Central memory CD8-positive, alpha-beta T cell (primary cell): ENCODE measurements around the gene DIP2C.

ENCODE experiments used
- ATAC-seq: fragments of 150-1000 bp; cut with Tn5 transposase; replicated peaks from 2 replicates; pipeline ENCODE4 v1.10.0; 2022; ENCODE audit warnings: mild to moderate bottlenecking, moderate FRiP score, moderate number of reproducible peaks; ENCODE audit not compliant: poor library complexity, severe bottlenecking; ENCODE audit errors: extremely low read depth
- DNase-seq, 2 donors: peaks; one replicate each; pipeline ENCODE4 v3.0.0; 2021; ENCODE audit warnings: low spot score in 2 of 2
- H3K27ac Mint-ChIP-seq: one replicate; pipeline ENCODE4 v1.8.0; 2022; ENCODE audit warnings: low read depth, mild to moderate bottlenecking, moderate library complexity, mixed read lengths
- H3K27me3 Mint-ChIP-seq: one replicate; pipeline ENCODE4 v1.8.0; 2022; ENCODE audit warnings: mixed read lengths
- H3K36me3 Mint-ChIP-seq: one replicate; pipeline ENCODE4 v1.8.0; 2022; ENCODE audit warnings: mild to moderate bottlenecking, moderate library complexity, mixed read lengths; ENCODE audit not compliant: insufficient read depth
- H3K4me1 Mint-ChIP-seq: one replicate; pipeline ENCODE4 v1.8.0; 2022; ENCODE audit warnings: mixed read lengths
- H3K4me3 Mint-ChIP-seq: one replicate; pipeline ENCODE4 v1.8.0; 2022; ENCODE audit warnings: mild to moderate bottlenecking, moderate library complexity, mixed read lengths
- H3K9me3 Mint-ChIP-seq: one replicate; pipeline ENCODE4 v1.8.0; 2022; ENCODE audit warnings: mixed read lengths

Gene DIP2C

DNA sequence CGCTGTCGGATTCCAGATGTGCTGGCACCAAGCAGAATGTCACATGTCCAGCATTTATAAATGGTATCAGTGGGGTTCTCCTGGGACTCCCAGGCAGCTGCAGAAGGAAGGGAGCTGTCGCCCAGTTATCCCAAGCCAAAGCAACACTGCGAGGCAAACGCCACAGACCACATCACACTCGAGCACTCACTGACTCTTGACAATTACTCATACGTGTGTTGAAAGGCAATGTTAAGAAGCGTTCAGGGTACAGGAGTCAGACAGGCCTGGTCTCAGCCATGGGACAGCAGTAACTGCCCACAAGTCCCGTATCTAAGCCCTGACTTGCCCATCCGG, 113.4 kb downstream of the DIP2C start:
- H3K9me3 Mint-ChIP-seq: no peaks in the 10 kb centered on the region
- peaks cover 50% of the 10 kb centered on the region for H3K27me3 Mint-ChIP-seq
- no peak overlapping the region for H3K4me3 Mint-ChIP-seq
- ATAC-seq (no peak), DNase-seq (no peak)
- no peak overlapping the region for H3K27ac Mint-ChIP-seq
- H3K4me1 Mint-ChIP-seq: no peaks in the 10 kb centered on the region
- H3K36me3 Mint-ChIP-seq: no peaks in the 10 kb centered on the region

DNA sequence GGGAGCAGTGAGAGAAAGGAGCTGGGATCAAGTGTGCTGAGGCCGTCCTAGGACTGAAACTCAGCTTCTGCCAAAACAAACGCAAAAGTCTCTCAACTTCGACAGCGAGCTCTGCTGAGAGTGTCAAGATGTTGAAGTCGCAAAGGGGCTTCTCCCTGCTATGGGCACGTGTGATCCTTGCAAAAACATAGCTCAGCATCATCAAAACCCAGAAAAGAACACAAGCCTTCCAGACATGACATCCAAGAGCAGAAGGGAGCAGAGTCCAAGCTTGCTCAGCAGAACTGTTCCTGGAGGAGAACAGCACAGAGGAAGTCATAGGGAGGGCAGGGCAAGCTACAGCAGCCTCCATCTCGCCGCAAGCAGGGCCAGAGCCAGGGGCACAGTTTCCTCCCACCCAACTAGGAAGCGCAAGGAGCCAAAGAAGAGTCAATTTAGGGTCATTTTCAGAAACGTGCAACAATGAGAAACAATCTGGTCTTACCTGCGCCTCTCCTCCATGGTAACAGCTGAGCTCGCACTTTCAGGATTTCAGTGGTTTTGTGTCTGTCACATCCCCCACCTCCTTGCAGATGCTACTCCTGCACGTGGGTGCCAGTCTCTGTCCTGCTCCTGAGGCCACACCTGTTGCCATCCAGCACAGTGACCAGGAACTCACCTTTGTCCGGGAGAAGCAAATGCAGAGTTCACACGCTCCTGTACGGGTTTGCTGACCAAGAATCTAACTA, 113.9 kb downstream of the DIP2C start:
- Mint-ChIP-seq H3K4me1 (no peaks in the 10 kb centered on the region), H3K27me3 (peaks cover 55% of the 10 kb centered on the region), H3K4me3 (no peak overlapping the region)

DNA sequence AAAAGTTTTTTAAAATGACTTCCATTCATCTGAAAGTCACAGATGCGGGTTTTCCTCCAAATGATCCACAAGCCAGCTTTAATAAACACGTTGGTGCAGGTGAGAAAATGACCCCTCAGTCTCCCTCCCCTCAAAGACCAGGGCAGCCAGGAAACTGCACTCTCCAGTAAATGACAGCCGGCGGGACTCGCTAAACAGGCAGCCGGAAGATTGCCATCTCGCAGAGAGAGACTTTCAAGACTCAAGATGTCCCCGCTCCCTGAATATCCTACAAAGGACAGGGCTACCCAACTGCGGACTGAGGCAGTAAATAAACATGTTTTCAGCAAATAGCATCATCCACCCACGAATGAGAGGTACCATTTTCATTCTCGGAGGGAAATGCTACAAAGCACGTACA, 116.8 kb downstream of the DIP2C start:
- Mint-ChIP-seq H3K4me3 (no peak overlapping the region), H3K36me3 (no peaks in the 10 kb centered on the region), H3K4me1 (no peaks in the 10 kb centered on the region), H3K27me3 (peaks cover 66% of the 10 kb centered on the region), H3K27ac (no peak overlapping the region), H3K9me3 (no peaks in the 10 kb centered on the region)
- DNase-seq (no peak), ATAC-seq (no peak)

More for the DNA sequence above, 113.9 kb downstream of the DIP2C start:
- Mint-ChIP-seq H3K36me3 (no peaks in the 10 kb centered on the region), H3K9me3 (no peaks in the 10 kb centered on the region), H3K27ac (no peak overlapping the region)
- ATAC-seq (no peak), DNase-seq (no peak)

DNA sequence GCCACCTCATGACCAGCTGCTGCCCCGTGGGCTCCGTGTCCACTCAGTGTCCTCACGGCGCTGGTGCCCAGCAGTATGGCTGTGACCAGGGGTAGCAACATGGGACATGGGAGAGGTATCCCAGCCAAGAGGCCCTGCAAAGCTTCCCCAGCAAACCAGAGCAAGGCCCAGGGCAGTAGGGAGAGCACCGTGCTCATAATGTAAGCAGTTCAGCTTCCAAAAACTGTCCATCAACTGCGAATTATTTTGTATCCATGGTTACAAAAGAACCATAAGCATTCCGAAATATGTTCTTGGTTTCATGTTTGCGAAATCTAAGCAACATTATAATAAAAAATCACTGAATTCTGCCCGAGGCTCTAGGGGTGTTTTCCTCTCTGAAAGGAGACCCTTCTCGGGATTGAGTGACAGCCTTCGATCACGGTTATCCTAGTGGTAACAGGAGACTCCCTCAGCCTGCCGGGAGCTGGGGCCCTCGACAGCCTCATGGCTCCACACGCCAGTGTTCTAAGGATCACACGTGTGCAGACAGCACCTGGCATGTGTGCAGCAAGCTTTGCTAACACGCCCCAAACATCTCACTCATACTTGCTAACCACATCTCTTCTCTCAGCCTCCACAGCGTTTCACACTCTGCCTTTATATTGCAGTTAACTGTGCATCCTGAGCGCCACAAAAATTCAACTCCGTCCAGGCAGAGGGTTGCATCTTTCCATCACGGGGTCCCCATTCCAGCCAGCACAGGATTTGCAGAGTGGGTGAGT, 117.6 kb downstream of the DIP2C start:
- Mint-ChIP-seq H3K4me3 (no peak overlapping the region), H3K27me3 (peaks cover 67% of the 10 kb centered on the region), H3K27ac (no peak overlapping the region), H3K4me1 (no peaks in the 10 kb centered on the region), H3K36me3 (no peaks in the 10 kb centered on the region), H3K9me3 (no peaks in the 10 kb centered on the region)
- DNase-seq: no peak
- no peak for ATAC-seq

DNA sequence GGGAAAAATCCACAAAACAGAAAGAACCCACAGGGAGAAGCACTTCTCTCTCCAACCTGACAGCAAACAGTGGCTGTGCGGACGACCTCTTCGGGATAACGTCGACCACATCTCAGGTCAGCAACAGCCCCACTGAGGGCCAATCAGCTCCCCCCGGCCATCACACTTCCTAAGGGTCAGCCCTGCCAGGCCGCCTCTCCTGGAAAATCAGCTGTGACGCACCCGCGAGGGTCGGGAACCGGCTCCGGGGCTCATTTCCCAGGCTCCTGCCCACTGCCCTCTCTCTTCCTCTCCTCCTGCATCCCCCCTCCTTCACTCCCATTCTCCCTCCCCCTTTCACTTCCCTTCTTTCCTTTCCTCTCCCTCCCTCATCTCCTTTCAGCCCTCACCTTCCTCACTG, 118.3 kb downstream of the DIP2C start:
- Mint-ChIP-seq H3K27ac (no peak overlapping the region), H3K36me3 (no peaks in the 10 kb centered on the region), H3K9me3 (no peaks in the 10 kb centered on the region), H3K4me3 (no peak overlapping the region), H3K4me1 (no peaks in the 10 kb centered on the region), H3K27me3 (peaks cover 71% of the 10 kb centered on the region)
- ATAC-seq (no peak), DNase-seq (no peak)

DNA sequence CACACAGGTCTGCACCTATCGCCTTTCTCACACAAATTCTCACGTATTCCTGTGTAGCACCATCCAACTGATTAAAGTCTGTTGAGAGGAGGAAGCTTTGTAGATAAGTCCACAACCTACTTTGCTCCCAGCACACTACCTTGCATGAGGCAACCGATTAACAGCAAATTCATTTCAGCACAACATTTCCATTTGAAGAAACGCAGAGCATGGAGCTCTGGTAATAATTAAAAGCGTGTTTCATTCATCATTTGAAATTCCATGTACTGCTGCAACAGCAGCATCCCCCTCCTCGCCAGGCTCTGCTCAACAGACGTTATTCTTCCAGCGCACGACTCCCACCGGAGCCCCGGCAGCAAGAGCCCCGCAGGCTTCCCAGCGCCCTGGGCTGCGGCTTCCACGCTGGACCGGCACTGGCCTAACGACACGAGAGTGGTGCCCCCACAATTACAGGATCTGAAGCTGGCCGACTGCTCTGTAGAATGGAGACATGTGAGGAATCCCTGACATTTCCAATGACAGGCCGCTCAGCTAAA, 118.8 kb downstream of the DIP2C start:
- ATAC-seq (no peak), DNase-seq (no peak)
- H3K9me3 Mint-ChIP-seq: no peaks in the 10 kb centered on the region
- H3K4me3 Mint-ChIP-seq: no peak overlapping the region
- H3K36me3 Mint-ChIP-seq: no peaks in the 10 kb centered on the region
- H3K4me1 Mint-ChIP-seq: no peaks in the 10 kb centered on the region
- H3K27me3 Mint-ChIP-seq: peaks cover 71% of the 10 kb centered on the region
- H3K27ac Mint-ChIP-seq: no peak overlapping the region

DNA sequence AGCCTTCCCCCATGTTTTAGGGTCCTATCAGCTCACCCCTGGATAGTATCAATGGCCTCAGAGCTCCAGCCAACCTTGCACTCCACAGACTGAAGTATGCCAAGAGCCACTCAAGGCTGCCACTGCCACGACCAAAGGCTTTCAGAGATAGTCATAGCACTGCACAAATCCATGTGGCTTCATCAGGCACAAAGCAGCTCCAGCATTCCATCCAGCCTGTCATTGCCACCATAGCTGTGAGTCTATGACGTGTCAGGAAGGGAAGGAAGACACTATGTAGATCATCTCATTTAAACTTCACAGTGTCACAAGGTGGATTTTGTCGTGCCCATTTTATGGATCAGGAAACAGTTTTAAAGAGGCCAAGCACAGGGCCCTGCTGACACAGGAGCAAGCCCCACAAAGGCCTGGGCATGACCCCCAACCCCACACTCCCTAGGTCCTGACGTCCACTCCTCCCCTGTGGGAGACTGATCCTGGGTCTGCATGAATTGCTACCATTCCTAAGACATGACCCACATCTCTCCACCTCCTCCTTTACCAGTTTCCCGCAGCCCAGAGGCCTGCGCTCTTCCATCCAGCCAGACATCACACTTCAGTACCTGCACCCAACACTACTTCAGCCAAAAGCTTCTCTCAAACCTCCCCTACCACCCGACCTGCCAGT, 119.4 kb downstream of the DIP2C start:
- Mint-ChIP-seq H3K9me3 (no peaks in the 10 kb centered on the region), H3K4me3 (no peak overlapping the region), H3K36me3 (peaks cover 2% of the 10 kb centered on the region), H3K27me3 (peaks cover 71% of the 10 kb centered on the region), H3K27ac (no peak overlapping the region), H3K4me1 (no peaks in the 10 kb centered on the region)
- no peak for ATAC-seq
- DNase-seq: no peak

DNA sequence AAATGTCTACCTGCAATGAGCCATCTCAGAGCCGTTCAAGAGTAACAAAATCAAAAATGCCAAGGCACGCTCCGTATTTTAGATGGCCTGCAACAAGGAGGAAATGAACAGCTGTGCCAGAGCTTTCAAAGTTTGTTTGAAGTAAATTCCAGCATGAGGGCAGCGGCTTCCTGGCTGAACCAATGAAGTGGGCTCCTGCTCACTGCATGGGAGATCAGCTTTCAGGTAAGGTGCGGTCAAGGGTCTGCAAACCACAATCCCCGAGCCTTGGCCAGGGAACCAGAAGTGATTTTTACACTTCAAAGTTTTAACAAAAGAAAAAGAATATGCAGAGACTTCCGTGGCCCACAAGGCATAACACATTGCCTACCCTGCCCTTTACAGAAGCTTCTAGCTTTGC, 120.6 kb downstream of the DIP2C start:
- Mint-ChIP-seq H3K4me3 (no peak overlapping the region), H3K9me3 (no peaks in the 10 kb centered on the region), H3K4me1 (no peaks in the 10 kb centered on the region), H3K36me3 (peaks cover 2% of the 10 kb centered on the region), H3K27me3 (peaks cover 71% of the 10 kb centered on the region), H3K27ac (no peak overlapping the region)
- ATAC-seq: no peak
- no peak for DNase-seq

DNA sequence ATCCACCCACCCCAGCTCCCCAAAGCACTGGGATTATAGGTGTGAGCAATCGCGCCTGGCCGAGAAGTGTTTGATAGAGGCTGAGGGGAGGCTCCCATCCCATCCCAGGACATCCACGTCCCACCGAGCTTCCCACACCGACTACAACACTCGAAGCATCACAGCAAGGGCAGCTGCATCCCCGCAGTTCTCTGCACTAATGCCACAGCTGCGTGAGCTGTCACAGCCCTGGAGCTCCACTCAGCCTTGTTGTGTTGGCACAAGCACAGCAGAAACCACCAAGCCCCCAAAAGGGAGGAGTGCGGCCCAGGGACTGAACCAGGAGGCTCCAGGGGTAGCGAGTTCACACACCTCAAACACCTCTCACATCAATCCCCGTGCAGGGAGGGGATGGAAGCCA, 121.6 kb downstream of the DIP2C start:
- H3K4me3 Mint-ChIP-seq: no peak overlapping the region
- H3K9me3 Mint-ChIP-seq: peaks cover 4% of the 10 kb centered on the region
- H3K27me3 Mint-ChIP-seq: peaks cover 75% of the 10 kb centered on the region
- H3K36me3 Mint-ChIP-seq: peaks cover 2% of the 10 kb centered on the region
- H3K27ac Mint-ChIP-seq: no peak overlapping the region
- ATAC-seq (no peak), DNase-seq (no peak)
- H3K4me1 Mint-ChIP-seq: no peaks in the 10 kb centered on the region

DNA sequence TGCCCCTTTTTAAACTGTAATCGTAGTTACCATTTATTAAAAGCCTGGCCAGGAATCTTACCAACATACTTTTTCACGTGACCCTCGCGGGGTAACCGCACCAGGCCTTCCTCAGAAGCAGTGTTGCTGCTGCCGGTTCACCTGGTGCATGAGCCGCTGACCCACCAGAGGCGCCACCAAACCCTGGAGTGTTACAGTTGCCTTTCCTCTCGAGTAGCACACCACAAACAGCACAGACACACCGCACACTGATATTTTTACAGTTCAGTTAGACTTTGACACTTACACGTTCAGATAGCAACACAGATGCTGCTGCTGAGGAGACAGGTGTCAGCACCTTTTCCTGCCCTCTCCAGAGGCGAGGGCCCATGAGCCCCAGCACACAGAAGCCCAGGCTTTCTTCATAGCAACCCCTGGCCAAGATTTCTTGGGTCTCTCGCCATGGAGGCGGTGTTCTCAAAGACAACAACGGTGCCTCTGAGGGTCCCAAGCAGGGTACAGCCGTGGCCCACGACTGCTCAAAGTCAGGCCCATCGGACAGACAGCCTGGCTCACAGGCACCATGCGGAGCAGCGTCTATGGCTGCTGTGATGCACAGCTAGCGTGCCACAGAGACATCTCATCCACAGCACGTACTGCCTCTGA, 123.1 kb downstream of the DIP2C start:
- H3K9me3 Mint-ChIP-seq: peaks cover 4% of the 10 kb centered on the region
- peaks cover 61% of the 10 kb centered on the region for H3K27me3 Mint-ChIP-seq
- no peaks in the 10 kb centered on the region for H3K4me1 Mint-ChIP-seq
- no peak overlapping the region for H3K4me3 Mint-ChIP-seq
- ATAC-seq (no peak), DNase-seq (no peak)
- H3K27ac Mint-ChIP-seq: no peak overlapping the region
- H3K36me3 Mint-ChIP-seq: peaks cover 2% of the 10 kb centered on the region

DNA sequence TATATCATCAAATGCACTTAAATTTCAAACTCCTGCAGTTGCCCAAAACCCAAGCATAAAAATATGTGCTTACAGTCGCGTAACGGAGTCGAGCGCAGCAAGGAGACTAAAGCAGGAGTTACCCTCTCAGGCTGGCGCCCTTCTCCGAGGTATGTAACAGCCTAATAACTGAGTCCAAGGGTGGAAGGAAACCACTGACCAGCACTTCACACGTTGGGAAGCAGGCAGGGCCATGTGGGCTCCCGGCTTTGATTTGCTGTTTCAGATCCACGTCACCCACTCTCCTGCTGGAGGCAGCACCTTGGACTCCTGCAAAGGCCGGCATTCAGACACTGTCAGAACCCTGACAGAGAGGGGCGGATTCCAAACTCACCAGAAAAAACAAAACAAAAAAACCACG, 123.8 kb downstream of the DIP2C start:
- Mint-ChIP-seq H3K9me3 (peaks cover 4% of the 10 kb centered on the region), H3K4me3 (no peak overlapping the region), H3K27me3 (peaks cover 54% of the 10 kb centered on the region), H3K27ac (no peak overlapping the region), H3K4me1 (no peaks in the 10 kb centered on the region), H3K36me3 (peaks cover 2% of the 10 kb centered on the region)
- ATAC-seq (no peak), DNase-seq (no peak)

DNA sequence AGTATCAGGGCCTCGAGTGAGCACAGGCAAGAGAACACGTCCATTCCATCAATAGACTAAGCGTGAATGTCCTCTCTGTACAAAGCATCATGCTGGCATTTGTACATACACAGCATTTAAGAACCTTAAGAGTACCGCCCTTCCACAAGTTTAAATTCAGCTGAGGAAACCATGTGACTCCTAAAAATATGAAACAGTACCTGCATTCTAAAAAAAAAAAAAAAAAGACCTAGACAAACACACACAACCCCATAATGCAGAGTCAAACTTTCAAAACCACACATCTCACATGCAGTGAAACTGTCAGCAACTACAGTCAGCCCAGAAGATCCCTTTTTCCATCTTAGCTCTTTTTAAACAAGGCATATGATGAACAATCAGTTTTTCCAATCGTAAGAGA, 124.3 kb downstream of the DIP2C start:
- H3K36me3 Mint-ChIP-seq: peaks cover 2% of the 10 kb centered on the region
- no peak overlapping the region for H3K4me3 Mint-ChIP-seq
- no peak overlapping the region for H3K27ac Mint-ChIP-seq
- ATAC-seq (no peak), DNase-seq (no peak)
- no peaks in the 10 kb centered on the region for H3K4me1 Mint-ChIP-seq
- H3K27me3 Mint-ChIP-seq: peaks cover 49% of the 10 kb centered on the region
- H3K9me3 Mint-ChIP-seq: peaks cover 4% of the 10 kb centered on the region
